ENCODE data around the gene NPAS3. TPM values are rescaled to one million over a fixed set of nuclear protein-coding genes. Genes with fewer than 3 reads are reported as not detected.

The NPAS3 gene
- total RNA-seq, 1 experiment from 2014 or later: 15.6 TPM

GRCh38 chr14:33592297-33592696, 653.6 kb downstream of the NPAS3 start:
- ChIA-PET POLR2A (ENCODE audit: low non-redundant PET) (no interaction called here), CTCF (no interaction called here)
- Histone ChIP-seq H3K9me3 (ENCODE audit: low read depth, low read length, poor library complexity, severe bottlenecking) (no peaks in the 10 kb centered on the region), H3K27me3 (replicated peaks; ENCODE audit: insufficient read depth, low read depth, low read length, poor library complexity) (no peaks in the 10 kb centered on the region), H3K4me1 (ENCODE audit: insufficient read depth, low read length, poor library complexity, severe bottlenecking) (no peaks in the 10 kb centered on the region), H3K4me3 (ENCODE audit: low read depth, low read length, poor library complexity, severe bottlenecking) (no peak overlapping the region), H3K27ac (ENCODE audit: low read depth, low read length, poor library complexity, severe bottlenecking) (no peak overlapping the region), H3K36me3 (ENCODE audit: insufficient read depth, low read length, poor library complexity, severe bottlenecking) (no peaks in the 10 kb centered on the region)
- no peak for TF ChIP-seq CTCF (conservative IDR thresholded peaks at IDR 0.05; ENCODE audit: low read depth, low read length)
- TF ChIP-seq EZH2 (IDR thresholded peaks at IDR 0.05; ENCODE audit: borderline replicate concordance, low read depth, low read length, poor library complexity, severe bottlenecking): no peak
- BruUV-seq (replicated peaks): no TSS peak
- intact Hi-C loops (cut with micrococcal nuclease; ENCODE audit: unreplicated experiment): no loop called here
- no peak for DNase-seq (ENCODE audit: low spot score)

- no TSS peak for BruUV-seq (replicated peaks)
- Histone ChIP-seq H3K27ac (ENCODE audit: low read depth, low read length, poor library complexity, severe bottlenecking) (no peak overlapping the region), H3K36me3 (ENCODE audit: insufficient read depth, low read length, poor library complexity, severe bottlenecking) (no peaks in the 10 kb centered on the region), H3K4me1 (ENCODE audit: insufficient read depth, low read length, poor library complexity, severe bottlenecking) (peaks cover 10% of the 10 kb centered on the region), H3K27me3 (replicated peaks; ENCODE audit: insufficient read depth, low read depth, low read length, poor library complexity) (no peaks in the 10 kb centered on the region), H3K9me3 (ENCODE audit: low read depth, low read length, poor library complexity, severe bottlenecking) (no peaks in the 10 kb centered on the region), H3K4me3 (ENCODE audit: low read depth, low read length, poor library complexity, severe bottlenecking) (no peak overlapping the region)
- intact Hi-C loops (cut with micrococcal nuclease; ENCODE audit: unreplicated experiment): no loop called here
- POLR2A ChIA-PET (ENCODE audit: low non-redundant PET): no interaction called here
- TF ChIP-seq EZH2 (IDR thresholded peaks at IDR 0.05; ENCODE audit: borderline replicate concordance, low read depth, low read length, poor library complexity, severe bottlenecking) (no peak), CTCF (conservative IDR thresholded peaks at IDR 0.05; ENCODE audit: low read depth, low read length) (no peak)
- DNase-seq (ENCODE audit: low spot score): no peak
- CTCF ChIA-PET: no interaction called here
Observed at GRCh38 chr14:33596211-33597080, 657.8 kb downstream of the NPAS3 start.

DNA sequence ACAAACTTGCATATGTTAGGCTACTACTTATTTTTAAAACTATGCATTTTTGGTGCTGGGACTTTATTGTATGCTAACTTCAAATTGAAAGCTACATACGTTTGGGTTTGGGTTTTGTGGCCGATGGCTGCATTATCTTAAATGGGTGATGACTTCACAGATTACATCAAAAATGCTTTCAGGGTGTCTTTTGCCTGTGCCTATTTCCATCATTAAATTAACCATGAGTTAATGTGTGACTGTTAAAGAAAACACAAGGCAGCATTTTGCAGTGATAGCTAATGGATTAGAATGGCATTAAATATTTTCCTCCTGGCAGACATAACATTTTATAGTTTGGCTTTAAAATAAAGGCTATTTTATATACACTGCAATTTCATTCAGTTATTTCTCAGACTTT, 659.9 kb downstream of the NPAS3 start:
- no peaks in the 10 kb centered on the region for H3K36me3 ChIP-seq (ENCODE audit: insufficient read depth, low read length, poor library complexity, severe bottlenecking)
- intact Hi-C loops (cut with micrococcal nuclease; ENCODE audit: unreplicated experiment): no loop called here
- H3K27me3 ChIP-seq (replicated peaks; ENCODE audit: insufficient read depth, low read depth, low read length, poor library complexity): no peaks in the 10 kb centered on the region
- H3K27ac ChIP-seq (ENCODE audit: low read depth, low read length, poor library complexity, severe bottlenecking): no peak overlapping the region
- TF ChIP-seq EZH2 (IDR thresholded peaks at IDR 0.05; ENCODE audit: borderline replicate concordance, low read depth, low read length, poor library complexity, severe bottlenecking): no peak
- TF ChIP-seq CTCF (conservative IDR thresholded peaks at IDR 0.05; ENCODE audit: low read depth, low read length): no peak
- ChIA-PET CTCF (interaction anchor here (0.6 kb wide), 1 partner anchor 661 kb away, joined by 3 read pairs; no protein-coding TSS in a partner anchor), POLR2A (ENCODE audit: low non-redundant PET) (interaction anchor here (0.6 kb wide), 1 partner anchor 83 kb away, joined by 4 read pairs; no protein-coding TSS in a partner anchor)
- no TSS peak for BruUV-seq (replicated peaks)
- H3K4me3 ChIP-seq (ENCODE audit: low read depth, low read length, poor library complexity, severe bottlenecking): no peak overlapping the region
- H3K9me3 ChIP-seq (ENCODE audit: low read depth, low read length, poor library complexity, severe bottlenecking): no peaks in the 10 kb centered on the region
- no peak for DNase-seq (ENCODE audit: low spot score)
- H3K4me1 ChIP-seq (ENCODE audit: insufficient read depth, low read length, poor library complexity, severe bottlenecking): peaks cover 10% of the 10 kb centered on the region
